ENCODE data around the gene DNAH14. TPM values are rescaled to one million over a fixed set of nuclear protein-coding genes. Genes with fewer than 3 reads are reported as not detected.
A peak's percentile ranks its signal among the peaks of the same experiment; 100 is the strongest.

The DNAH14 gene
- total and polyA plus RNA-seq, 2 of the 13 experiments (the other 11 are each of a cell fraction or from before 2014, with no cell fraction given), result 4.5 to 27.5 TPM

DNA sequence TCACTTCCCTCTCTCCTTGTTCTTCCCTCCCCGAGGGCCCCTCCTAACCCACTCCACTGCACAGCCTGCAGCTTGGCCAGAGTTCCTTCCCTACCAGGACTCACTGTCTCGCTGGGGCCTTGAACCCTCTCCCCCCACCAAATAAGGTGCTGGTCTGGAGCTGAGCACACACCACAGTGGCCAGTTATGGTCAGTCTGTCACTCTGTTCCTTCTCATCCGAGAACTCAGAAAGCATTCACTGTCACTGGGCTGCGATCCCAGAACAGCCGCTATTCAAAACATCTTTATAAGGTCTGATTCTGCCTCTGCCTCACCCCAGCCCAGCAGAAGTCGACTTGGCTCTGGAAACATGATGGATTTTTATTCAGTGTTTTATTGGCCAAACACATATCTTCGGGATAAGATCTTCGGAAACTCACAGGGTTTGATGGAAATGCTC is 518.2 kb downstream of the DNAH14 start:
- Histone ChIP-seq H3K4me1 (ENCODE audit: insufficient read depth, low read length) (peaks cover 98% of the 10 kb centered on the region), H3K36me3 (replicated peaks in 1 of 2; ENCODE audit: control insufficient read depth in 1 of 2, insufficient read depth in 2 of 2, low read length in 2 of 2) (no peaks in the 10 kb centered on the region), H3K27ac (ENCODE audit: extremely low read length, insufficient read depth, low read length) (no peak overlapping the region), H3K4me3 (replicated peaks in 1 of 3; ENCODE audit: insufficient read depth in 1 of 3, low read depth in 2 of 3, low read length in 3 of 3) (peak overlapping the region in 1 of 3 experiments; percentile 31; a peak in 1 of 6 replicates), H2AFZ (ENCODE audit: low read length) (no peak overlapping the region), H3K4me2 (ENCODE audit: low read depth, low read length) (peak overlapping the region; percentile 67), H3K9me3 (ENCODE audit: low read length) (no peaks in the 10 kb centered on the region), H3K9ac (ENCODE audit: insufficient read depth, low read depth, low read length) (no peak overlapping the region), H4K20me1 (ENCODE audit: insufficient read depth, low read length) (no peaks in the 10 kb centered on the region), H3K27me3 (ENCODE audit: control insufficient read depth in 1 of 2, insufficient read depth in 2 of 2, low read length in 2 of 2) (no peaks in the 10 kb centered on the region; a peak in 1 of 5 replicates), H3K79me2 (ENCODE audit: insufficient read depth, low read length) (no peaks in the 10 kb centered on the region)
- CTCF ChIA-PET (ENCODE audit: low intra/inter-chr PET ratio, low total read pairs), result no interaction called here
- in situ Hi-C loops (cut with HindIII; ENCODE audit: extremely low pct_ligation_motif_present, low pct_unique_long_range_greater_than_20kb) (no loop called here), intact Hi-C loops (cut with micrococcal nuclease; ENCODE audit: unreplicated experiment) (no loop called here)
- POLR2A ChIA-PET, result interaction anchor here (0.6 kb wide), 1 partner anchor 46 kb away, joined by 3 read pairs; no protein-coding TSS in a partner anchor
- no peak for ATAC-seq
- FAIRE-seq, result no peak
- WGBS (ENCODE audit: low lambda C conversion rate), result 74% methylated on average over 8 of the region's 8 CpGs
- no peak for DNase-seq (ENCODE audit: low spot score)
- no TSS peak for BruUV-seq (replicated peaks)
- TF ChIP-seq, protein P1, sequence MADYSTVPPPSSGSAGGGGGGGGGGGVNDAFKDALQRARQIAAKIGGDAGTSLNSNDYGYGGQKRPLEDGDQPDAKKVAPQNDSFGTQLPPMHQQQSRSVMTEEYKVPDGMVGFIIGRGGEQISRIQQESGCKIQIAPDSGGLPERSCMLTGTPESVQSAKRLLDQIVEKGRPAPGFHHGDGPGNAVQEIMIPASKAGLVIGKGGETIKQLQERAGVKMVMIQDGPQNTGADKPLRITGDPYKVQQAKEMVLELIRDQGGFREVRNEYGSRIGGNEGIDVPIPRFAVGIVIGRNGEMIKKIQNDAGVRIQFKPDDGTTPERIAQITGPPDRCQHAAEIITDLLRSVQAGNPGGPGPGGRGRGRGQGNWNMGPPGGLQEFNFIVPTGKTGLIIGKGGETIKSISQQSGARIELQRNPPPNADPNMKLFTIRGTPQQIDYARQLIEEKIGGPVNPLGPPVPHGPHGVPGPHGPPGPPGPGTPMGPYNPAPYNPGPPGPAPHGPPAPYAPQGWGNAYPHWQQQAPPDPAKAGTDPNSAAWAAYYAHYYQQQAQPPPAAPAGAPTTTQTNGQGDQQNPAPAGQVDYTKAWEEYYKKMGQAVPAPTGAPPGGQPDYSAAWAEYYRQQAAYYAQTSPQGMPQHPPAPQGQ (CRISPR knock-in tag; IDR thresholded peaks at IDR 0.05; ENCODE audit: borderline replicate concordance), result no peak
- TF ChIP-seq SIX1 (CRISPR knock-in tag; IDR thresholded peaks at IDR 0.05; ENCODE audit: borderline replicate concordance) (no peak), NFE2 (CRISPR knock-in tag; IDR thresholded peaks at IDR 0.05) (no peak), ZNF382 (CRISPR knock-in tag; IDR thresholded peaks at IDR 0.05; ENCODE audit: borderline replicate concordance) (no peak), ZMAT3 (CRISPR knock-in tag; conservative IDR thresholded peaks at IDR 0.05) (no peak), RBM39 (IDR thresholded peaks at IDR 0.05; ENCODE audit: low read depth, low read length, poor library complexity, severe bottlenecking) (no peak)
- TF ChIP-seq, protein P2, sequence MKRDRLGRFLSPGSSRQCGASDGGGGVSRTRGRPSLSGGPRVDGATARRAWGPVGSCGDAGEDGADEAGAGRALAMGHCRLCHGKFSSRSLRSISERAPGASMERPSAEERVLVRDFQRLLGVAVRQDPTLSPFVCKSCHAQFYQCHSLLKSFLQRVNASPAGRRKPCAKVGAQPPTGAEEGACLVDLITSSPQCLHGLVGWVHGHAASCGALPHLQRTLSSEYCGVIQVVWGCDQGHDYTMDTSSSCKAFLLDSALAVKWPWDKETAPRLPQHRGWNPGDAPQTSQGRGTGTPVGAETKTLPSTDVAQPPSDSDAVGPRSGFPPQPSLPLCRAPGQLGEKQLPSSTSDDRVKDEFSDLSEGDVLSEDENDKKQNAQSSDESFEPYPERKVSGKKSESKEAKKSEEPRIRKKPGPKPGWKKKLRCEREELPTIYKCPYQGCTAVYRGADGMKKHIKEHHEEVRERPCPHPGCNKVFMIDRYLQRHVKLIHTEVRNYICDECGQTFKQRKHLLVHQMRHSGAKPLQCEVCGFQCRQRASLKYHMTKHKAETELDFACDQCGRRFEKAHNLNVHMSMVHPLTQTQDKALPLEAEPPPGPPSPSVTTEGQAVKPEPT (CRISPR knock-in tag; IDR thresholded peaks at IDR 0.05; ENCODE audit: low read depth), result no peak
- TF ChIP-seq, protein P3, sequence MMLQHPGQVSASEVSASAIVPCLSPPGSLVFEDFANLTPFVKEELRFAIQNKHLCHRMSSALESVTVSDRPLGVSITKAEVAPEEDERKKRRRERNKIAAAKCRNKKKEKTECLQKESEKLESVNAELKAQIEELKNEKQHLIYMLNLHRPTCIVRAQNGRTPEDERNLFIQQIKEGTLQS (CRISPR knock-in tag; IDR thresholded peaks at IDR 0.05), result no peak
